ENCODE measurements around the gene SLC22A25. TPM values are rescaled to one million over a fixed set of nuclear protein-coding genes. Genes with fewer than 3 reads are reported as not detected.

The SLC22A25 gene
- not detected for total RNA-seq
- not detected for polyA plus RNA-seq

- peaks cover 17% of the 10 kb centered on the region for H3K4me1 ChIP-seq (ENCODE audit: insufficient read depth, low read length)
- CTCF ChIA-PET: no interaction called here
- no peaks in the 10 kb centered on the region for H3K9me3 ChIP-seq (ENCODE audit: low read length)
- H3K27me3 ChIP-seq (ENCODE audit: insufficient read depth, low read length, poor library complexity, severe bottlenecking): peaks cover 11% of the 10 kb centered on the region
- no peaks in the 10 kb centered on the region for H3K36me3 Mint-ChIP-seq
- no peaks in the 10 kb centered on the region for H3K36me3 ChIP-seq (ENCODE audit: insufficient read depth, low read length)
- peak within 1 kb of the TSS in 1 of 8 donors; percentile 77 for H3K27ac Mint-ChIP-seq
- peaks cover 0 to 3% (median 0%) of the 10 kb centered on the region in 5 donors for H3K9me3 Mint-ChIP-seq
- no peak within 1 kb of the TSS for H3K4me3 ChIP-seq (ENCODE audit: low read length)
- no peak within 1 kb of the TSS for H3K4me3 Mint-ChIP-seq
- H3K27me3 Mint-ChIP-seq: peaks cover 29 to 75% of the 10 kb centered on the region in 2 donors
- no peak for DNase-seq
- H3K4me1 Mint-ChIP-seq: peaks cover 3 to 12% (median 4%) of the 10 kb centered on the region in 3 donors
- POLR2A ChIA-PET: no interaction called here
- H3K27ac ChIP-seq (ENCODE audit: low read depth, low read length): no peak within 1 kb of the TSS
These were observed at the start of gene SLC22A25 for GRCh38 chr11:63243533-63243932. Gene SLC22A25, minus strand, starts transcription at chr11:63243599. Its CDS starts 13,947 bp downstream, at chr11:63229652.

GRCh38 chr11:63290285-63290684 is 46.9 kb upstream of the SLC22A25 start:
- H3K27ac Mint-ChIP-seq: no peak overlapping the region
- no peak for DNase-seq
- peaks cover 10 to 25% (median 16%) of the 10 kb centered on the region in 5 donors for H3K9me3 Mint-ChIP-seq
- CTCF ChIA-PET: no interaction called here
- no peaks in the 10 kb centered on the region for H3K4me1 Mint-ChIP-seq
- H3K4me1 ChIP-seq (ENCODE audit: insufficient read depth, low read length): no peaks in the 10 kb centered on the region
- H3K9me3 ChIP-seq (ENCODE audit: low read length): no peaks in the 10 kb centered on the region
- POLR2A ChIA-PET: no interaction called here
- no peak overlapping the region for H3K4me3 Mint-ChIP-seq
- H3K4me3 ChIP-seq (ENCODE audit: low read length): no peak overlapping the region
- H3K27ac ChIP-seq (ENCODE audit: low read depth, low read length): no peak overlapping the region
- H3K27me3 Mint-ChIP-seq: peaks cover 29 to 35% of the 10 kb centered on the region in 2 donors
- H3K27me3 ChIP-seq (ENCODE audit: insufficient read depth, low read length, poor library complexity, severe bottlenecking): peaks cover 3% of the 10 kb centered on the region
- H3K36me3 Mint-ChIP-seq: no peaks in the 10 kb centered on the region
- no peaks in the 10 kb centered on the region for H3K36me3 ChIP-seq (ENCODE audit: insufficient read depth, low read length)

DNA sequence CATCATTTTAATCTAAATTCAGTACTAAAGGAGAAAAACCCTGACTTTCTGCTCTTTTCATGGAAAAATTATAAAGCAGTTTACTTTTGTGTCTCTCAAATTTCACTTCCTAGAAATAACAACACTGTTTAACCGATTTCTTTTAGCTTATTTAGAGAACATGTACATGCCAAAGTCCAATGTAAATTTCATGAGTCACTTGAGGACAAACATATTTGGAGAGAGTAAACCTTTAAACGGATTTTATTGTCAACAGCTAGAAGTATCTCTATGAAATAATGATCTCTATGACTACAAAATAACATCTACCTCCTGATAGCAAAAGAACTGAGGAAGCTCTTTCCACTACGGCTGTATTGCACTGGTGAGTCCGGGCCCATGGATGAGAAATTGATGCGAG is 46.3 kb upstream of the SLC22A25 start:
- Histone ChIP-seq H3K9me3 (ENCODE audit: low read length) (no peaks in the 10 kb centered on the region), H3K4me3 (ENCODE audit: low read length) (no peak overlapping the region), H3K27me3 (ENCODE audit: insufficient read depth, low read length, poor library complexity, severe bottlenecking) (peaks cover 3% of the 10 kb centered on the region), H3K4me1 (ENCODE audit: insufficient read depth, low read length) (no peaks in the 10 kb centered on the region), H3K36me3 (ENCODE audit: insufficient read depth, low read length) (no peaks in the 10 kb centered on the region), H3K27ac (ENCODE audit: low read depth, low read length) (no peak overlapping the region)
- DNase-seq: no peak
- POLR2A ChIA-PET: no interaction called here
- CTCF ChIA-PET: no interaction called here
- no peaks in the 10 kb centered on the region for H3K4me1 Mint-ChIP-seq
- peaks cover 8 to 24% (median 17%) of the 10 kb centered on the region in 5 donors for H3K9me3 Mint-ChIP-seq
- no peaks in the 10 kb centered on the region for H3K36me3 Mint-ChIP-seq
- peaks cover 31 to 38% of the 10 kb centered on the region in 2 donors for H3K27me3 Mint-ChIP-seq
- no peak overlapping the region for H3K4me3 Mint-ChIP-seq
- H3K27ac Mint-ChIP-seq: no peak overlapping the region

DNA sequence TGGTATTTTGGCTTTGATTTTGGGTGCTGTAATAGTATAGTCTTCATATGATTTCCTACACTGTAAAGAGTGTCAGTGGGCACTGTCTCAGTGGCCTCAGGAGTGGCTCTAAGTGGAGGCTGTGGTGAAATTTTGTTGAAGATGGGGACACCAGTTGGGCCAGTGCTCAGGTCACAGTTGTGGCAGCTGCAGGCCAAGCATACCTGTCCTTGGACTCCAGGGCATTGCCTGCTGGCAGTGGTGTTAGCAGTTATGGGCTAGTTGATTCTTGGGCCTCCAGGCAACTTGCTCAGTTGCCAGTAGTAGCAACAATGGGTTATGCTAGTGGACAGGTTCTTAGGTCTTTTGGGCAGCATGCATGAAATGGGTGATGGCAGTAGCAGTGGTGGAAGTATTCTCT is 39.2 kb upstream of the SLC22A25 start:
- ChIA-PET CTCF (no interaction called here), POLR2A (no interaction called here)
- DNase-seq: no peak
- Mint-ChIP-seq H3K27ac (no peak overlapping the region), H3K4me1 (no peaks in the 10 kb centered on the region), H3K36me3 (no peaks in the 10 kb centered on the region), H3K4me3 (no peak overlapping the region), H3K9me3 (peaks cover 0 to 11% (median 5%) of the 10 kb centered on the region in 5 donors), H3K27me3 (peaks cover 35 to 70% of the 10 kb centered on the region in 2 donors)
- H3K27me3 ChIP-seq (ENCODE audit: insufficient read depth, low read length, poor library complexity, severe bottlenecking): peaks cover 13% of the 10 kb centered on the region
- H3K4me3 ChIP-seq (ENCODE audit: low read length): no peak overlapping the region
- H3K36me3 ChIP-seq (ENCODE audit: insufficient read depth, low read length): no peaks in the 10 kb centered on the region
- no peak overlapping the region for H3K27ac ChIP-seq (ENCODE audit: low read depth, low read length)
- no peaks in the 10 kb centered on the region for H3K4me1 ChIP-seq (ENCODE audit: insufficient read depth, low read length)
- no peaks in the 10 kb centered on the region for H3K9me3 ChIP-seq (ENCODE audit: low read length)

GRCh38 chr11:63280920-63281319 is 37.5 kb upstream of the SLC22A25 start:
- Mint-ChIP-seq H3K27me3 (peaks cover 26 to 60% of the 10 kb centered on the region in 2 donors), H3K4me3 (no peak overlapping the region), H3K9me3 (peaks cover 0 to 9% (median 0%) of the 10 kb centered on the region in 5 donors), H3K27ac (no peak overlapping the region), H3K4me1 (no peaks in the 10 kb centered on the region), H3K36me3 (no peaks in the 10 kb centered on the region)
- no peak for DNase-seq
- ChIA-PET CTCF (no interaction called here), POLR2A (no interaction called here)
- no peaks in the 10 kb centered on the region for H3K9me3 ChIP-seq (ENCODE audit: low read length)
- H3K36me3 ChIP-seq (ENCODE audit: insufficient read depth, low read length): no peaks in the 10 kb centered on the region
- peaks cover 13% of the 10 kb centered on the region for H3K27me3 ChIP-seq (ENCODE audit: insufficient read depth, low read length, poor library complexity, severe bottlenecking)
- no peak overlapping the region for H3K27ac ChIP-seq (ENCODE audit: low read depth, low read length)
- H3K4me1 ChIP-seq (ENCODE audit: insufficient read depth, low read length): no peaks in the 10 kb centered on the region
- no peak overlapping the region for H3K4me3 ChIP-seq (ENCODE audit: low read length)

- Histone ChIP-seq H3K4me3 (ENCODE audit: low read length) (no peak overlapping the region), H3K9me3 (ENCODE audit: low read length) (no peaks in the 10 kb centered on the region), H3K27me3 (ENCODE audit: insufficient read depth, low read length, poor library complexity, severe bottlenecking) (no peaks in the 10 kb centered on the region), H3K4me1 (ENCODE audit: insufficient read depth, low read length) (no peaks in the 10 kb centered on the region), H3K36me3 (ENCODE audit: insufficient read depth, low read length) (no peaks in the 10 kb centered on the region), H3K27ac (ENCODE audit: low read depth, low read length) (no peak overlapping the region)
- peaks cover 0 to 2% (median 0%) of the 10 kb centered on the region in 5 donors for H3K9me3 Mint-ChIP-seq
- POLR2A ChIA-PET: no interaction called here
- H3K27me3 Mint-ChIP-seq: peaks cover 10 to 50% of the 10 kb centered on the region in 2 donors
- H3K4me3 Mint-ChIP-seq: no peak overlapping the region
- H3K27ac Mint-ChIP-seq: no peak overlapping the region
- CTCF ChIA-PET: no interaction called here
- DNase-seq: no peak
- H3K4me1 Mint-ChIP-seq: no peaks in the 10 kb centered on the region
- no peaks in the 10 kb centered on the region for H3K36me3 Mint-ChIP-seq
These were observed 34.0 kb upstream of the SLC22A25 start for GRCh38 chr11:63277345-63277943.

- Histone ChIP-seq H3K36me3 (ENCODE audit: insufficient read depth, low read length) (no peaks in the 10 kb centered on the region), H3K4me3 (ENCODE audit: low read length) (no peak overlapping the region), H3K27me3 (ENCODE audit: insufficient read depth, low read length, poor library complexity, severe bottlenecking) (no peaks in the 10 kb centered on the region), H3K27ac (ENCODE audit: low read depth, low read length) (no peak overlapping the region), H3K4me1 (ENCODE audit: insufficient read depth, low read length) (no peaks in the 10 kb centered on the region), H3K9me3 (ENCODE audit: low read length) (no peaks in the 10 kb centered on the region)
- CTCF ChIA-PET: no interaction called here
- peaks cover 0 to 2% (median 0%) of the 10 kb centered on the region in 5 donors for H3K9me3 Mint-ChIP-seq
- no peak overlapping the region for H3K4me3 Mint-ChIP-seq
- peaks cover 10 to 55% of the 10 kb centered on the region in 2 donors for H3K27me3 Mint-ChIP-seq
- H3K36me3 Mint-ChIP-seq: no peaks in the 10 kb centered on the region
- POLR2A ChIA-PET: no interaction called here
- DNase-seq: no peak
- H3K27ac Mint-ChIP-seq: no peak overlapping the region
- no peaks in the 10 kb centered on the region for H3K4me1 Mint-ChIP-seq
These were observed 31.4 kb upstream of the SLC22A25 start for GRCh38 chr11:63274776-63275175.

DNA sequence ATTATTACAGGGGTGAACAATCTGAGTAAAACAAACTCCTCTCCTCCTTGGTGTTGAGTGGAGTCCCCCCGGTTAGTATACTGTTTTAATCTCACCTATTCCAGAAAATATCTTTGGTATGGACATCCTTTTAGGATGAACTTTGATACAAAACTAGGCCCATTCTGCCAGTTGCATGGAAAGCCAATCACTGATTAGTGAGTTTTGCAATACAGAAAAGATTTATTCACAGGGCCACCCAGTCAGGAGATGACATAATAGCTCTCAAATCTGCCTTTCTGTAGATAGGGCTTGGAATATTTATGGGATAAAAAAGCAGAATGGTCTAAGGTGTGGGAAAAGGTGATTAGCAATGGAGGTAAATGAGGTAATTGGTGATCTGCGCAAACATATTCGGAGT is 30.3 kb upstream of the SLC22A25 start:
- H3K4me1 ChIP-seq (ENCODE audit: insufficient read depth, low read length): no peaks in the 10 kb centered on the region
- no peak for DNase-seq
- no peaks in the 10 kb centered on the region for H3K9me3 ChIP-seq (ENCODE audit: low read length)
- POLR2A ChIA-PET: no interaction called here
- no peaks in the 10 kb centered on the region for H3K27me3 ChIP-seq (ENCODE audit: insufficient read depth, low read length, poor library complexity, severe bottlenecking)
- Mint-ChIP-seq H3K36me3 (no peaks in the 10 kb centered on the region), H3K27ac (no peak overlapping the region), H3K4me3 (no peak overlapping the region), H3K4me1 (no peaks in the 10 kb centered on the region), H3K9me3 (peaks cover 0 to 2% (median 0%) of the 10 kb centered on the region in 5 donors), H3K27me3 (peaks cover 10 to 54% of the 10 kb centered on the region in 2 donors)
- CTCF ChIA-PET: no interaction called here
- no peaks in the 10 kb centered on the region for H3K36me3 ChIP-seq (ENCODE audit: insufficient read depth, low read length)
- H3K4me3 ChIP-seq (ENCODE audit: low read length): no peak overlapping the region
- no peak overlapping the region for H3K27ac ChIP-seq (ENCODE audit: low read depth, low read length)

Measured in CD8-positive, alpha-beta memory T cell (primary cell).